SK-N-SH treated with all-trans-retinoic acid at 6 μM for 48 hours (cell line): ENCODE results near the gene KRT73.

Experiments used
- ATAC-seq: fragments of 200-7000 bp; cut with Tn5 transposase; 3 replicates; pipeline ENCODE4 v1.9.1; 2020; ENCODE audit warnings: mild to moderate bottlenecking, moderate library complexity
- ARNTL ChIP-seq: fragments of 450-650 bp; formaldehyde crosslinking; IDR thresholded peaks from 2 replicates; pipeline ENCODE4 v1.5.0; 2020; ENCODE audit warnings: low read depth, mild to moderate bottlenecking, moderate library complexity, borderline replicate concordance
- BACH2 ChIP-seq: fragments of 250-450 bp; sonication (Bioruptor Pico); IDR thresholded peaks from 2 replicates; pipeline ENCODE4 v1.9.0; 2021; ENCODE audit warnings: mild to moderate bottlenecking, borderline replicate concordance
- CSDC2 ChIP-seq: fragments of 250-450 bp; sonication (Bioruptor Pico); IDR thresholded peaks from 2 replicates; pipeline ENCODE4 v1.5.0; 2020; ENCODE audit warnings: mild to moderate bottlenecking, moderate library complexity
- CSRNP3 ChIP-seq: fragments of 250-450 bp; sonication (Bioruptor Pico); IDR thresholded peaks from 2 replicates; pipeline ENCODE4 v1.5.1; 2021; ENCODE audit warnings: mild to moderate bottlenecking, moderate library complexity
- ESRRG ChIP-seq: fragments of 250-450 bp; sonication (Bioruptor Pico); IDR thresholded peaks from 2 replicates; pipeline ENCODE4 v1.6.1; 2021; ENCODE audit warnings: mild to moderate bottlenecking
- GLIS3 ChIP-seq: fragments of 250-450 bp; sonication (Bioruptor Pico); IDR thresholded peaks from 2 replicates; pipeline ENCODE4 v1.5.0; 2020; ENCODE audit warnings: mild to moderate bottlenecking, moderate library complexity
- ISL1 ChIP-seq: fragments of 250-450 bp; sonication (Bioruptor Pico); IDR thresholded peaks from 2 replicates; pipeline ENCODE4 v2.1.2; 2022; ENCODE audit warnings: mild to moderate bottlenecking, moderate library complexity
- OSR1 ChIP-seq: fragments of 250-450 bp; sonication (Bioruptor Pico); IDR thresholded peaks from 2 replicates; pipeline ENCODE4 v1.8.0; 2022; ENCODE audit warnings: moderate library complexity, mild to moderate bottlenecking, inconsistent platforms
- PATZ1 ChIP-seq: fragments of 250-450 bp; sonication (Bioruptor Pico); IDR thresholded peaks from 2 replicates; pipeline ENCODE4 v1.8.0; 2020; ENCODE audit warnings: mild to moderate bottlenecking, moderate library complexity, borderline replicate concordance
- RARB ChIP-seq: fragments of 250-450 bp; sonication (Bioruptor Pico); IDR thresholded peaks from 2 replicates; pipeline ENCODE4 v1.8.0; 2021; ENCODE audit warnings: mild to moderate bottlenecking, moderate library complexity
- SNAI2 ChIP-seq: fragments of 250-450 bp; sonication (Bioruptor Pico); IDR thresholded peaks from 2 replicates; pipeline ENCODE4 v1.5.0; 2020; ENCODE audit warnings: mild to moderate bottlenecking, moderate library complexity
- TCF4 ChIP-seq: fragments of 250-450 bp; sonication (Bioruptor Pico); IDR thresholded peaks from 2 replicates; pipeline ENCODE4 v1.8.0; 2021; ENCODE audit warnings: mild to moderate bottlenecking, moderate library complexity, borderline replicate concordance
- TOX ChIP-seq: fragments of 250-450 bp; sonication (Bioruptor Pico); IDR thresholded peaks from 2 replicates; pipeline ENCODE4 v1.8.0; 2021; ENCODE audit warnings: mild to moderate bottlenecking, moderate library complexity, borderline replicate concordance
- ZC3H10 ChIP-seq: fragments of 250-450 bp; sonication (Bioruptor Pico); IDR thresholded peaks from 2 replicates; pipeline ENCODE4 v1.5.1; 2021; ENCODE audit warnings: mild to moderate bottlenecking, moderate library complexity
- ZFP3 ChIP-seq: fragments of 250-450 bp; sonication (Bioruptor Pico); IDR thresholded peaks from 2 replicates; pipeline ENCODE4 v1.5.0; 2020; ENCODE audit warnings: mild to moderate bottlenecking, moderate library complexity
- ZFP30 ChIP-seq: fragments of 450-650 bp; formaldehyde crosslinking; IDR thresholded peaks from 2 replicates; pipeline ENCODE4 v1.5.0; 2022; ENCODE audit warnings: mild to moderate bottlenecking, moderate library complexity
- ZNF565 ChIP-seq: fragments of 450-650 bp; formaldehyde crosslinking; conservative IDR thresholded peaks from 2 replicates; pipeline ENCODE4 v1.5.0; 2020; ENCODE audit warnings: low read depth, mild to moderate bottlenecking, moderate library complexity
- ZNF70 ChIP-seq: fragments of 450-650 bp; formaldehyde crosslinking; IDR thresholded peaks from 2 replicates; pipeline ENCODE4 v1.5.0; 2020; ENCODE audit warnings: mild to moderate bottlenecking, moderate library complexity
- ZNF8 ChIP-seq: fragments of 450-650 bp; formaldehyde crosslinking; IDR thresholded peaks from 2 replicates; pipeline ENCODE4 v1.5.0; 2020; ENCODE audit warnings: mild to moderate bottlenecking, moderate library complexity
- TF ChIP-seq, protein P1 (sequence below): fragments of 250-450 bp; sonication (Bioruptor Pico); IDR thresholded peaks from 2 replicates; pipeline ENCODE4 v1.8.0; 2021; ENCODE audit warnings: low read depth, mild to moderate bottlenecking, moderate library complexity, borderline replicate concordance
- TF ChIP-seq, protein P2 (sequence below): fragments of 250-450 bp; sonication (Bioruptor Pico); IDR thresholded peaks from 2 replicates; pipeline ENCODE4 v1.5.0; 2020; ENCODE audit warnings: mild to moderate bottlenecking, moderate library complexity

Gene KRT73

GRCh38 chr12:52645982-52646381 lies 27.6 kb upstream of the KRT73 start:
- no peak for ATAC-seq
- no peak for TF ChIP-seq TCF4 (CRISPR knock-in tag)
- no peak for TF ChIP-seq GLIS3
- no peak for TF ChIP-seq TOX (CRISPR knock-in tag)
- TF ChIP-seq, protein P1, sequence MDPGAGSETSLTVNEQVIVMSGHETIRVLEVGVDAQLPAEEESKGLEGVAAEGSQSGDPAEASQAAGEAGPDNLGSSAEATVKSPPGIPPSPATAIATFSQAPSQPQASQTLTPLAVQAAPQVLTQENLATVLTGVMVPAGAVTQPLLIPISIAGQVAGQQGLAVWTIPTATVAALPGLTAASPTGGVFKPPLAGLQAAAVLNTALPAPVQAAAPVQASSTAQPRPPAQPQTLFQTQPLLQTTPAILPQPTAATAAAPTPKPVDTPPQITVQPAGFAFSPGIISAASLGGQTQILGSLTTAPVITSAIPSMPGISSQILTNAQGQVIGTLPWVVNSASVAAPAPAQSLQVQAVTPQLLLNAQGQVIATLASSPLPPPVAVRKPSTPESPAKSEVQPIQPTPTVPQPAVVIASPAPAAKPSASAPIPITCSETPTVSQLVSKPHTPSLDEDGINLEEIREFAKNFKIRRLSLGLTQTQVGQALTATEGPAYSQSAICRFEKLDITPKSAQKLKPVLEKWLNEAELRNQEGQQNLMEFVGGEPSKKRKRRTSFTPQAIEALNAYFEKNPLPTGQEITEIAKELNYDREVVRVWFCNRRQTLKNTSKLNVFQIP (CRISPR knock-in tag): no peak
- no peak for TF ChIP-seq OSR1 (CRISPR knock-in tag)
- no peak for TF ChIP-seq PATZ1 (CRISPR knock-in tag)
- no peak for TF ChIP-seq ISL1 (CRISPR knock-in tag)
- TF ChIP-seq, protein P2, sequence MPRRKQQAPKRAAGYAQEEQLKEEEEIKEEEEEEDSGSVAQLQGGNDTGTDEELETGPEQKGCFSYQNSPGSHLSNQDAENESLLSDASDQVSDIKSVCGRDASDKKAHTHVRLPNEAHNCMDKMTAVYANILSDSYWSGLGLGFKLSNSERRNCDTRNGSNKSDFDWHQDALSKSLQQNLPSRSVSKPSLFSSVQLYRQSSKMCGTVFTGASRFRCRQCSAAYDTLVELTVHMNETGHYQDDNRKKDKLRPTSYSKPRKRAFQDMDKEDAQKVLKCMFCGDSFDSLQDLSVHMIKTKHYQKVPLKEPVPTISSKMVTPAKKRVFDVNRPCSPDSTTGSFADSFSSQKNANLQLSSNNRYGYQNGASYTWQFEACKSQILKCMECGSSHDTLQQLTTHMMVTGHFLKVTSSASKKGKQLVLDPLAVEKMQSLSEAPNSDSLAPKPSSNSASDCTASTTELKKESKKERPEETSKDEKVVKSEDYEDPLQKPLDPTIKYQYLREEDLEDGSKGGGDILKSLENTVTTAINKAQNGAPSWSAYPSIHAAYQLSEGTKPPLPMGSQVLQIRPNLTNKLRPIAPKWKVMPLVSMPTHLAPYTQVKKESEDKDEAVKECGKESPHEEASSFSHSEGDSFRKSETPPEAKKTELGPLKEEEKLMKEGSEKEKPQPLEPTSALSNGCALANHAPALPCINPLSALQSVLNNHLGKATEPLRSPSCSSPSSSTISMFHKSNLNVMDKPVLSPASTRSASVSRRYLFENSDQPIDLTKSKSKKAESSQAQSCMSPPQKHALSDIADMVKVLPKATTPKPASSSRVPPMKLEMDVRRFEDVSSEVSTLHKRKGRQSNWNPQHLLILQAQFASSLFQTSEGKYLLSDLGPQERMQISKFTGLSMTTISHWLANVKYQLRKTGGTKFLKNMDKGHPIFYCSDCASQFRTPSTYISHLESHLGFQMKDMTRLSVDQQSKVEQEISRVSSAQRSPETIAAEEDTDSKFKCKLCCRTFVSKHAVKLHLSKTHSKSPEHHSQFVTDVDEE (CRISPR knock-in tag): no peak
- TF ChIP-seq CSDC2: no peak
- TF ChIP-seq SNAI2: no peak
- TF ChIP-seq RARB (CRISPR knock-in tag): no peak
- no peak for TF ChIP-seq BACH2 (CRISPR knock-in tag)

- ATAC-seq: no peak
- TF ChIP-seq BACH2 (CRISPR knock-in tag) (no peak), ZNF565 (CRISPR knock-in tag) (no peak), CSDC2 (no peak), ZNF70 (no peak), TCF4 (CRISPR knock-in tag) (no peak), OSR1 (CRISPR knock-in tag) (no peak), ZFP30 (no peak), ZNF8 (CRISPR knock-in tag) (no peak), ZC3H10 (CRISPR knock-in tag) (no peak), ESRRG (no peak), ISL1 (CRISPR knock-in tag) (no peak), TOX (CRISPR knock-in tag) (no peak), ZFP3 (CRISPR knock-in tag) (no peak), SNAI2 (no peak), PATZ1 (CRISPR knock-in tag) (no peak), CSRNP3 (CRISPR knock-in tag) (no peak), ARNTL (CRISPR knock-in tag) (no peak)
- TF ChIP-seq, protein P2 (CRISPR knock-in tag): no peak
- TF ChIP-seq, protein P1 (CRISPR knock-in tag): no peak
These were observed 26.9 kb upstream of the KRT73 start for GRCh38 chr12:52645120-52645761.
